COR-L47 (cell line): Measurements from ENCODE around the gene ANKFY1.

ENCODE experiments used
- DNase-seq: peaks from one replicate; lab custom pipeline; 2025; lab: John Stamatoyannopoulos, UW

ANKFY1 gene, protein sequence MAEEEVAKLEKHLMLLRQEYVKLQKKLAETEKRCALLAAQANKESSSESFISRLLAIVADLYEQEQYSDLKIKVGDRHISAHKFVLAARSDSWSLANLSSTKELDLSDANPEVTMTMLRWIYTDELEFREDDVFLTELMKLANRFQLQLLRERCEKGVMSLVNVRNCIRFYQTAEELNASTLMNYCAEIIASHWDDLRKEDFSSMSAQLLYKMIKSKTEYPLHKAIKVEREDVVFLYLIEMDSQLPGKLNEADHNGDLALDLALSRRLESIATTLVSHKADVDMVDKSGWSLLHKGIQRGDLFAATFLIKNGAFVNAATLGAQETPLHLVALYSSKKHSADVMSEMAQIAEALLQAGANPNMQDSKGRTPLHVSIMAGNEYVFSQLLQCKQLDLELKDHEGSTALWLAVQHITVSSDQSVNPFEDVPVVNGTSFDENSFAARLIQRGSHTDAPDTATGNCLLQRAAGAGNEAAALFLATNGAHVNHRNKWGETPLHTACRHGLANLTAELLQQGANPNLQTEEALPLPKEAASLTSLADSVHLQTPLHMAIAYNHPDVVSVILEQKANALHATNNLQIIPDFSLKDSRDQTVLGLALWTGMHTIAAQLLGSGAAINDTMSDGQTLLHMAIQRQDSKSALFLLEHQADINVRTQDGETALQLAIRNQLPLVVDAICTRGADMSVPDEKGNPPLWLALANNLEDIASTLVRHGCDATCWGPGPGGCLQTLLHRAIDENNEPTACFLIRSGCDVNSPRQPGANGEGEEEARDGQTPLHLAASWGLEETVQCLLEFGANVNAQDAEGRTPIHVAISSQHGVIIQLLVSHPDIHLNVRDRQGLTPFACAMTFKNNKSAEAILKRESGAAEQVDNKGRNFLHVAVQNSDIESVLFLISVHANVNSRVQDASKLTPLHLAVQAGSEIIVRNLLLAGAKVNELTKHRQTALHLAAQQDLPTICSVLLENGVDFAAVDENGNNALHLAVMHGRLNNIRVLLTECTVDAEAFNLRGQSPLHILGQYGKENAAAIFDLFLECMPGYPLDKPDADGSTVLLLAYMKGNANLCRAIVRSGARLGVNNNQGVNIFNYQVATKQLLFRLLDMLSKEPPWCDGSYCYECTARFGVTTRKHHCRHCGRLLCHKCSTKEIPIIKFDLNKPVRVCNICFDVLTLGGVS

GRCh38 chr17:4263282-4264215, at the start of gene ANKFY1:
Gene ANKFY1 (minus strand): TSS chr17:4263979. CDS start chr17:4263941, 38 bp downstream.
- peak; percentile 79 for DNase-seq

GRCh38 chr17:4310354-4311060, 46.7 kb upstream of the ANKFY1 start:
- no peak for DNase-seq

DNA sequence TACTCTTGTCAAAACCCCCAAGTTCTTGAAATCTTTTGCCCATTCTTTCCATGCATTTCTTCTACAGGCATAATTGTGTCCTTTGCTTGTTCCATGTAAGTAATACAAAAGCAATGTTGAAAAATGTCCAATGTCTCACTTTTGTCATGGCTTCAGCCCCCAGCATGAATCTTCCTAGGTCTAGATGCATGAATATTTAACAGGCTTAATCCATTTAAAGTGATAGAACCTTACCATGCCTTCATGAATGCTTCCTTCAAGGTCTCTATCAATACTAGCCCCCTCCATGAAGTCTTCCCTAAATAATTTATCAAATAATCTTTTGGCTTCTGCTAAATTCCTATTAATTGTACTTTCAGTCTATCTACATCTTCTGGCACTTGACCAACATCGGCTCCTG, 46.1 kb upstream of the ANKFY1 start:
- no peak for DNase-seq

GRCh38 chr17:4307179-4307930, 43.6 kb upstream of the ANKFY1 start:
- no peak for DNase-seq

DNA sequence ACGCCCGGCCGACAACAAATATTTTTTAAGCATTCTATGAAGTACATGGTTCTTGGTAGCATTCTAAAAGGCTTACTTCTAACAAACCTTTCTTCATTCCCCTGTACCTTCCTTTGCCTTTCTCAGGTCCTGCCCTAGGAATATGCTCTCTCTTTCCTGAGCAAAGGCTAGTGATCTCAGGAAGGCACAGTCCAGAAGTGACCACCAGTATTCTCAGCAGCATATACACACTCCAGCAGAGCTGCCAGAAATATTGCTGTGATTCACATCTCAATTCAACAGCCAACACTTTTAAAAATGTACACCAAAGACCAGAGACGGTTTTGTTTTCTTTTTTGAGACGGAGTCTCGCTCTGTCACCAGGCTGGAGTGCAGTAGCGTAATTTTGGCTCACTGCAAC, 41.4 kb upstream of the ANKFY1 start:
- DNase-seq: no peak

DNA sequence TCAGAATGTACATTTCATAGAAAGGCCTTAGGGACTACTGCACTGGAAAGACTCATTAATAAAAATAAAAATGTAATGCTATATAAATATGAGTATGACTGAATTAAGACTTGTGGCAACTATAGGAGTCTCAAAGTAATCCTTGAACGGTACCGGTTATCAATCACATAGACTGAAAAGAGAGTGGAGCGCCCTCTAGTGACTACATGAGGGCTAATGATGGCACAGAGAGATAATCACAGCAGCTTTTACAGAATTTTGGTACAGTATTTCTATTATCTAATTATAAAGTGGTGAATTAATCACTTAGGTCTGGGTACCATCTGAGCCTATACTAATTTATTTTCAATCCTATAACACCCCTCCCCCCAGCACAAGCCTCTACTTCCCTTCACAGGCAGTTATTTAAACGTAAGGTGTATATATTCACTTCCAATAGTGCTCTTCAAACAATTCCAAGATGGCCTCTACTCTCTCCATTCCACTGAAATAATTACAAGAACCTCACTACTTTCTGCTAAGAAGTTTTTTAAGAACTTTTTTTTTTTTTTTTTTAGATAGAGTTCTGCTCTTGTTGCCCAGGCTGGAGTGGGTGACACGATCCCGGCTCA, 40.7 kb upstream of the ANKFY1 start:
- no peak for DNase-seq

GRCh38 chr17:4301066-4301465, 37.3 kb upstream of the ANKFY1 start:
- no peak for DNase-seq

DNA sequence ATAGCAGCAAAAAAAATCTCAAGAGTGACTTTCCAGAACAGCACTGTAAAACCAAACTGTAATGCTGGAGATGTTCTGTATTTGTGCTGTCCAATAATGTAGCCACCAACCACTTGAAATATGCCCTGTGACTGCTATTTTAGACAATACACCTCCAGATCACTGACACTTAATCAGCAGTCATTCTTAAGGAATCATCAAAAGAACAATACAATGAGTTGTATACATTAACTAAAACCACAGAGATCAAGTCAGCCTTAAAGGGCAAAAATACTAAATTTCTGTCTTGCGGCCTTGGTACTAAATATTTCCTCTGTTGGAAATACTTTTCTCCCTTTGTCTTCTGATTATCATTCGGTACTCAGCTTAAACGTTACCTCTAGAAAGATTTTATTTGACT, 33.6 kb upstream of the ANKFY1 start:
- no peak for DNase-seq

- no peak for DNase-seq
These were observed 31.9 kb upstream of the ANKFY1 start for GRCh38 chr17:4295686-4296085.

DNA sequence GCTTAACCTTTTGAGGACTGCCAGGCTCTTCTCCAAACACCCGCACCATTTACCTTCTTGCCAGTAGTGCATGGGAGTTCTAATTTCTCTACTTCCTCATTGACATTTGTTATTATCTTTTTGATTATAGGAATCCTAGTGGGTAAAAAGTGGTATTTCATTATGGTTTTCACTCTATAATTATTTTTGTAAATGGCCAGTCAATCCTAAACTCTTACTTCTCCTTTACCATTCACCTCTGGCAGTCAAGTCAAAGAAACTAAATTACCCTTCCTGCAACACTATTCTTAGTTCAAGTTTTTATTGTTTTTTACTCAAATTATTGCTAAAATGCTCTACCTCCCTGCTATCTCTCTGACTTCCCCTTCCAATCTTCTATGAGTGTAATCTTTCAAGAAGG, 29.8 kb upstream of the ANKFY1 start:
- DNase-seq: no peak

DNA sequence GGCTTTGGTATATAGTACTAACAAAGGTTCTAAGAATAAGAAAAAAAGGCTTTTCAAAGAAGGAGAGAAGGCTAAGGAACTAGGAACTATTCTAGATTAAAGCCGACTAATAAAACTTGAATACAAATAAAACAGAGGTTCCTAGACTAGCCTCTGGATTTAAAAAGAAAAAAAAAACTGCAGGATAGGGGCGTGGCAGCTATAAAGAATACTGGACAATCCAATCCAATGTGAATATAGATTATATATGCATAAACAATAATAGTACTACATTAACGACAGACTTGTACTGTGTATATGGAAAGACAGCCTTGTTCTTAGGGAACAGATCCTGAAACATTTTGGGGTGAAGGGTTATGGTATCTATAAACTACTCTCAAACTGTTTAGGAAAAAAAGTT, 23.9 kb upstream of the ANKFY1 start:
- no peak for DNase-seq

DNA sequence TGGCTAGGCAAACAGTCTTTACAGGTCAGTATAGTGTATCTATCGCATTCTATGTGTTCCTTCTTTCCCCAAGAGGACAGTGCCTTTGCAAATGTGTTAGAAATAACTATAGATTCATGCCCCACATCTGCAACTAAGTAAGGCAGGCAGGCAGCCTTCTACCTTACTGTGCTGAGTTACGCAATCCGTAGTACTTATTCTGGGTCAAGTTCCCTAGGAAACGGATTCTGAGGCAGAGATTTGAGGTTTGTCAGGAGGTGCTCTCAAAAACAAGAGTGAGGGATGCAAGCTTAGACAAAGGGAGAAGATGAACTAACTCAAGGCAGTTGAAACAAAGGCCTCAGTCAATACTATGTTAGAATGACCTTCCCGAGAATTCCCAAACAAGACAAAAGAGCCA, 12.7 kb upstream of the ANKFY1 start:
- DNase-seq: no peak

GRCh38 chr17:4272972-4273368, 9.2 kb upstream of the ANKFY1 start:
- no peak for DNase-seq

GRCh38 chr17:4272213-4272971, 8.6 kb upstream of the ANKFY1 start:
- no peak for DNase-seq

GRCh38 chr17:4270736-4271135, 7.0 kb upstream of the ANKFY1 start:
- no peak for DNase-seq

DNA sequence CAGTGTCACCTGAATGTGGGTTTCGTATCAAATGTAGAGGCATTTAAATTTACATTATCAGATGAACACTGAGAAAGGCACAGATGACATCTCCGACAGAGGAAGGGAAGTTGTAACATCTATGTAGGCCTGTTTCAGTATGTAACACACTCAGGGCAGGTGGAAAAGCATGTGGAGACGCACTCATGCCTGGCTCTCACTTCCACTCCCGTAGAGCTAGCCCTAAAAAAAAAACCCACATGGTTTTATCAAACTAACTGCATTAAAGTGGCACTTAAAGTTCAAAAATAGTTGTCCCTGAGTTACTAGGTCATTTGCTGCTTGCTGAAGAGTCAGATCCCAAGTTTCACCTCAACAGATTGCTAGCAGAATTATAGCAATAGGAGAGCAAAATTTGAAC, 6.1 kb upstream of the ANKFY1 start:
- no peak for DNase-seq

- no peak for DNase-seq
These were observed 3.6 kb upstream of the ANKFY1 start for GRCh38 chr17:4267402-4267801.

DNA sequence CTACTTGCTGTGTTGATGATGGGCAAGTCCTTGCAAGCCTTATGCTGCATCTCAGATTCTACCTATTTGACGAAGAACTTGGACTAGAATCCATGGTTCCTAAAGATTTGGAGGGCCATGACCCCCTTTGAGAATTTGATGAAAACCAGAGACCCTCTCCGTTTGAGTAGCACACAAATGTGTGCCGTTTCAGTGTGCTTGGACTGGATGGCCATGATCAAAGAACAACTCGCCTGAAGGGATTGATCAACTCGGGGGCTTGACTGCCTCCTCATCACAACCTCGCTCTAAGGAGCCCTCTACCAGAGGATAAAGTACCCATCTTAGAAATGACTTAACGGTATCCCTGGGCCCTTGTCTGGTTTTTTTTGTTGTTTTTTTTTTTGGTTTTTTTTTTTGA, 2.8 kb upstream of the ANKFY1 start:
- no peak for DNase-seq

DNA sequence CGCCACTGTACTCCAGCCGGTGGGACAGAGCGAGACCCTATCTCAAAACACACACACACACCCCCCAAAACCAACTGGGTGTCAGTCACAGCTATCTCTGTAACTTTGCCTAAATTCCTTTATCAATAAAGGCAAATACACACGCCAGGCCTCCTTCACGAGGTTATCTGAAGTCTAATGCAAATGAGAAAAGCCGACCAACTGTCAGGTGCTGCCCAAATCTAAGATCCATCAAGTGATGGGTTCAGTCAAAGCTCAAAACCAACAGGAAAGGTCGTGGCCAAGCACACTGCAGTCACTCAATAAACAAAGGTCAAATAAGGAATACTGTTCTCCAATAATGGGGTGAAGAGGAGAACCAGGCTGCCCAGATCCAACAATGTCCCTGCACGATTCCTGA, 1.1 kb downstream of the ANKFY1 start:
- no peak for DNase-seq
